T-cell (primary cell): ENCODE measurements around the gene GDPD1. TPM values are rescaled to one million over a fixed set of nuclear protein-coding genes. Genes with fewer than 3 reads are reported as not detected.
"Not testable (repeated sequence)": the region's sequence is repeated elsewhere in the genome, so short reads cannot be mapped to it uniquely, and the experiment has no call there.

Experiments used
- ATAC-seq, 4 experiments: fragments of 200-7000 bp in 3 of 4; fragments of 150-1000 bp in 1 of 4; cut with Tn5 transposase; replicated peaks in 1 of 4; 1 replicate in 3 of 4; 2 replicates in 1 of 4; pipeline ENCODE4 v1.10.0; 2021; ENCODE audit warnings: moderate library complexity in 3 of 4, mild to moderate bottlenecking in 2 of 4, moderate number of reproducible peaks in 1 of 4
- CTCF ChIA-PET, 2 donors: fragments of 300-600 bp; sonication (Branson Sonifier 250); formaldehyde crosslinking; loops; one replicate each; lab custom pipeline; 2022; ENCODE audit warnings: antibody characterized with exemption in 2 of 2; lab: Charles Lee
- POLR2A ChIA-PET, 2 donors: fragments of 300-600 bp; sonication (Branson Sonifier 250); formaldehyde crosslinking; loops; one replicate each; lab custom pipeline; 2022; ENCODE audit warnings: antibody characterized with exemption in 2 of 2; lab: Charles Lee
- DNase-seq, 35 experiments: peaks; one replicate each; pipeline versions ENCODE4 v3.0.0 to v3.0.0-alpha.2; 2013 to 2023
- H3K27ac ChIP-seq: one replicate; pipeline ENCODE4 v1.5.1; 2013; ENCODE audit warnings: low read length
- H3K27me3 ChIP-seq, 2 experiments: replicated peaks in 1 of 2; 1 replicate in 1 of 2; 2 replicates in 1 of 2; pipeline versions ENCODE4 v1.6.1 to v1.7.0; 2013; ENCODE audit warnings: low read length in 1 of 2, mixed read lengths in 1 of 2; ENCODE audit not compliant: control insufficient read depth in 2 of 2, insufficient read depth in 2 of 2; ENCODE audit errors: extremely low read depth in 1 of 2
- H3K36me3 ChIP-seq, 2 donors: 1 replicate in 1 of 2; 2 replicates in 1 of 2; pipeline versions ENCODE4 v1.6.1 to v1.7.0; 2013; ENCODE audit warnings: low read length in 1 of 2; ENCODE audit not compliant: control insufficient read depth in 2 of 2, insufficient read depth in 1 of 2; ENCODE audit errors: extremely low read depth in 1 of 2
- H3K4me1 ChIP-seq, 2 experiments: 1 replicate in 1 of 2; 2 replicates in 1 of 2; pipeline versions ENCODE4 v1.6.1 to v1.7.0; 2013; ENCODE audit warnings: low read length in 2 of 2, mixed read lengths in 1 of 2; ENCODE audit not compliant: insufficient read depth in 2 of 2, control insufficient read depth in 1 of 2; ENCODE audit errors: extremely low read depth in 1 of 2
- H3K4me3 ChIP-seq, 2 donors: 1 replicate in 1 of 2; 2 replicates in 1 of 2; pipeline versions ENCODE4 v1.5.1 to v1.7.0; 2013; ENCODE audit warnings: mild to moderate bottlenecking in 2 of 2, low read length in 1 of 2, moderate library complexity in 1 of 2; ENCODE audit not compliant: control insufficient read depth in 1 of 2; ENCODE audit errors: extremely low read depth in 1 of 2
- H3K9me3 ChIP-seq: 2 replicates; pipeline ENCODE4 v1.7.0; 2013
- H3K27ac Mint-ChIP-seq, 2 donors: one replicate each; pipeline ENCODE4 v1.8.0; 2020 to 2021; ENCODE audit warnings: mild to moderate bottlenecking in 2 of 2, mixed read lengths in 2 of 2
- H3K27me3 Mint-ChIP-seq, 2 donors: one replicate each; pipeline ENCODE4 v1.8.0; 2021 to 2022; ENCODE audit warnings: mixed read lengths in 2 of 2
- H3K36me3 Mint-ChIP-seq: one replicate; pipeline ENCODE4 v1.8.0; 2021; ENCODE audit warnings: mixed read lengths
- H3K4me1 Mint-ChIP-seq, 3 donors: one replicate each; pipeline ENCODE4 v1.8.0; 2020 to 2022; ENCODE audit warnings: mixed read lengths in 3 of 3, mild to moderate bottlenecking in 1 of 3
- H3K4me3 Mint-ChIP-seq, 3 donors: one replicate each; pipeline ENCODE4 v1.8.0; 2020 to 2022; ENCODE audit warnings: mild to moderate bottlenecking in 3 of 3, mixed read lengths in 3 of 3, moderate library complexity in 3 of 3
- H3K9me3 Mint-ChIP-seq, 3 donors: one replicate each; pipeline ENCODE4 v1.8.0; 2020 to 2022; ENCODE audit warnings: mixed read lengths in 3 of 3
- WGBS: methylation state at CpG from one replicate; pipeline ENCODE4 v1.1.5; 2013; ENCODE audit warnings: missing lambda C conversion rate; ENCODE audit not compliant: insufficient coverage; 5-methylcytosine and 5-hydroxymethylcytosine counted together
- total RNA-seq, 35 experiments: library from RNA in 6 of 35; stranded (reverse) in 6 of 35; fragments of 120-200 nt in 1 of 35; gene quantifications; one replicate each; pipeline versions ENCODE4 v1.2.1 to v1.2.4 and lab custom pipeline; 2013 to 2026

Gene GDPD1
- total RNA-seq, 5 donors from 2014 or later (not counting 1 experiment from before 2014, with no cell fraction given): 2.4 to 4.9 (median 3.1) TPM

DNA sequence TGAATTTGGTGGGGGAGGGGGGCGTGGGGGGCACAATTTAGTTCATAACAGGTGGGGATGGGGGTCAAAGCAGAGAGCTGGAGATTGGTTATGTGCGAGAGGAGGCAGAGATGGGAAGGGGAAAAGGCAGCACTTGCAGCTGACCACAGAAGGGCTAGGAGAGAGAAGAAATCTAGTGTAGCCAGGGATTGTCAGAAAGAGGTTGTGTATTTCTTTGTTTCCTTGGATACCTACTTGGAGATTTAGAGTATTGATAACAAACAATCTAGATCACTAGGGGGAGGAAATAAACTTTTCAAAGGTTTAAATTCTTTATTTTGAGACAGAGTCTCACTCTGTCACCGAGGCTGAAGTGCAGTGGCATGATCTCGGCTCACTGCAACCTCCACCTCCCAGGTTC is 64.0 kb downstream of the GDPD1 start:
- Histone ChIP-seq H3K9me3 (no peaks in the 10 kb centered on the region), H3K4me1 (no peaks in the 10 kb centered on the region), H3K4me3 (no peak overlapping the region), H3K27ac (no peak overlapping the region), H3K36me3 (no peaks in the 10 kb centered on the region), H3K27me3 (no peaks in the 10 kb centered on the region)
- no peaks in the 10 kb centered on the region for H3K27me3 Mint-ChIP-seq
- 100% methylated on average over 2 of the region's 4 CpGs for WGBS
- H3K27ac Mint-ChIP-seq: no peak overlapping the region
- no peak for ATAC-seq
- ChIA-PET POLR2A (no interaction called here), CTCF (no interaction called here)
- no peaks in the 10 kb centered on the region for H3K9me3 Mint-ChIP-seq
- H3K36me3 Mint-ChIP-seq: no peaks in the 10 kb centered on the region
- peaks cover 0 to 2% (median 2%) of the 10 kb centered on the region in 3 donors for H3K4me1 Mint-ChIP-seq
- H3K4me3 Mint-ChIP-seq: no peak overlapping the region
- no peak for DNase-seq

DNA sequence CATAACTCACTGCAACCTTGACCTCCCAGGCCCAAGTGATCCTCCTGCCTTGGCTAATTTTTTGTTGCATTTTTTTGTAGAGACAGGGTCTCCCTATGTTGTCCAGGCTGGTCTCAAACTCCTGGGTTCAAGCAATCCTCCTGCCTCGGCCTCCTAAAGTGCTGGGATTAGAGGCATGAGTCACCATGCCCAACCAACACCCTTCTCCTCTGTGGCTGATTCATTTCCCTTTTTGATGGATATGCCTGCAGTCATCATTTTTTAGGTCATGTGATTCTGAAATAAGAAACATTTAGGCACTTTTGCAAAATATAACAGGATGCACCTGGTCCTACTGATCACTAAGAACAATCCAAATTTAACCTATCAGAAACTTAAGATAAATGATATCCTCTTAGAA is 67.1 kb downstream of the GDPD1 start:
- no peaks in the 10 kb centered on the region for H3K9me3 Mint-ChIP-seq
- H3K4me1 ChIP-seq: no peaks in the 10 kb centered on the region
- no peak overlapping the region for H3K27ac Mint-ChIP-seq
- ATAC-seq: no peak
- CTCF ChIA-PET: no interaction called here
- no peaks in the 10 kb centered on the region for H3K9me3 ChIP-seq
- no peak overlapping the region for H3K4me3 ChIP-seq
- DNase-seq: no peak
- no peak overlapping the region for H3K4me3 Mint-ChIP-seq
- peaks cover 0 to 2% (median 2%) of the 10 kb centered on the region in 3 donors for H3K4me1 Mint-ChIP-seq
- no CpG with 5 or more reads among the region's 1 CpG for WGBS
- peaks cover 0 to 2% of the 10 kb centered on the region in 2 donors for H3K27me3 Mint-ChIP-seq
- POLR2A ChIA-PET: no interaction called here
- H3K36me3 Mint-ChIP-seq: no peaks in the 10 kb centered on the region
- no peaks in the 10 kb centered on the region for H3K27me3 ChIP-seq
- H3K27ac ChIP-seq: no peak overlapping the region
- H3K36me3 ChIP-seq: no peaks in the 10 kb centered on the region

DNA sequence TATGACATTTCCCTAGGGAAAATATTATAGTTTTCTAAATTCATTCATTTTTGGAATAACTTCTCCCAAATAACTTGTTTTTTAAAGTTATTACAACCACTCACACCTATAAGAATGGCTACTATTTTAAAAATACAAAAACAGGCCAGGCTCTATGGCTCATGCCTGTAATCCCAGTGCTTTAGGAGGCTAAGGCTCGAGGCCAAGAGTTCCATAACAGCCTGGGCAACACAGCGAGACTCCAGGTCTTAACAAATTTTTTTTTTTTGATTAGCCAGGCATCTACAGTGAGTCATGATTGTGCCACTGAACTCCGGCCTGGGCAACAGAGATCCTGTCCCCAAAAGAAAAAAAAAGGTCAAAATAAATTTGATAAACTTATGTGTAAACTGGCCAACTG is 67.6 kb downstream of the GDPD1 start:
- 60% methylated on average over 1 of the region's 3 CpGs for WGBS
- Mint-ChIP-seq H3K36me3 (no peaks in the 10 kb centered on the region), H3K27me3 (peaks cover 0 to 2% of the 10 kb centered on the region in 2 donors), H3K4me3 (no peak overlapping the region), H3K9me3 (no peaks in the 10 kb centered on the region), H3K4me1 (peaks cover 0 to 2% (median 2%) of the 10 kb centered on the region in 3 donors), H3K27ac (no peak overlapping the region)
- no peak for ATAC-seq
- Histone ChIP-seq H3K27ac (no peak overlapping the region), H3K4me1 (no peaks in the 10 kb centered on the region), H3K36me3 (no peaks in the 10 kb centered on the region), H3K27me3 (no peaks in the 10 kb centered on the region), H3K4me3 (no peak overlapping the region), H3K9me3 (no peaks in the 10 kb centered on the region)
- POLR2A ChIA-PET: no interaction called here
- no peak for DNase-seq
- CTCF ChIA-PET: no interaction called here

DNA sequence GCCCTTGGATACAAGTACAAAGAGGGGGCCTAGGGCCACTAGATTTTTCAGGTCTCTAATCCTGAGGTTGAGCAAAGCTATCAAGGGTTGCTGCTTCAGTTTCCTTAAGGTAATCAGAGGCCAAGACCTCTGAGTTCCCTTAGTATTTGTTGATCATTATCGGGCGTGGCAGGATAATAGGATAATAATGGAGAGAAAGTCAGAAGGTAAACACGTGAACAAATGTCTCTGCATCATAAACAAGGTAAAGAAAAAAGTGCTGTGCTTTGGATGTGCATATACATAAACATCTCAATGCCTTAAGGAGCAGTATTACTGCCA is 69.6 kb downstream of the GDPD1 start:
- H3K9me3 Mint-ChIP-seq: no peaks in the 10 kb centered on the region
- Histone ChIP-seq H3K9me3 (no peaks in the 10 kb centered on the region), H3K27me3 (no peaks in the 10 kb centered on the region), H3K36me3 (no peaks in the 10 kb centered on the region), H3K27ac (no peak overlapping the region), H3K4me1 (no peaks in the 10 kb centered on the region), H3K4me3 (no peak overlapping the region)
- H3K27ac Mint-ChIP-seq: no peak overlapping the region
- DNase-seq (no peak), ATAC-seq (no peak)
- WGBS: 67% methylated on average over 2 of the region's 3 CpGs
- peaks cover 0 to 2% (median 0%) of the 10 kb centered on the region in 3 donors for H3K4me1 Mint-ChIP-seq
- ChIA-PET CTCF (no interaction called here), POLR2A (interaction anchor here in 1 of 2 donors (0.5 kb wide), 1 partner anchor 269 kb away, joined by 16 read pairs; no protein-coding TSS in a partner anchor)
- no peak overlapping the region for H3K4me3 Mint-ChIP-seq
- H3K36me3 Mint-ChIP-seq: no peaks in the 10 kb centered on the region
- H3K27me3 Mint-ChIP-seq: peaks cover 0 to 2% of the 10 kb centered on the region in 2 donors

DNA sequence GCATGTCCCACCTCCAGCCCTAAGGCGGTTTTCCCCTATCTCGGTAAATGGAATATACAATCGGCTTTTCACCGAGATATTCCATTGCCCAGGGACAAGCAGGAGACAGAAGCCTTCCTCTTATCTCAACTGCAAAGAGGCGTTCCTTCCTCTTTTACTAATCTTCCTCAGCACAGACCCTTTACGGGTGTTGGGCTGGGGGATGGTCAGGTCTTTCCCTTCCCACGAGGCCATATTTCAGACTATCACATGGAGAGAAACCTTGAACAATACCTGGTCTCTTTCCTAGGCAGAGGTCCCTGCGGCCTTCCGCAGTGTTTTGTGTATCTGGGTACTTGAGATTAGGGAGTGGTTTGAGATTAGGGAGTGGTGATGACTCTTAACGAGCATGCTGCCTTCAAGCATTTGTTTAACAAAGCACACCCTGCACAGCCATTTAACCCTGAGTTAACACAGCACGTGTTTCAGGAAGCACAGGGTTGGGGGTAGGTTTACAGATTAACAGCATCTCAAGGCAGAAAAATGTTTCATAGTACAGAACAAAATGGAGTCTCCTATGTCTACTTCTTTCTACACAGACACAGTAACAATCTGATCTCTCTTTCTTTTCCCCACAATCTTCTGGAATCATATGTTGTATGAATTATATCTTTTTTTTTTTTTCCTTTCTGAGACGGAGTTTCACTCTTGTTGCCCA is 70.1 kb downstream of the GDPD1 start:
- DNase-seq, H3K27ac Mint-ChIP-seq, H3K4me3 ChIP-seq, H3K4me1 ChIP-seq, ATAC-seq, H3K27ac ChIP-seq, H3K36me3 ChIP-seq, CTCF ChIA-PET, H3K4me1 Mint-ChIP-seq, POLR2A ChIA-PET, H3K27me3 ChIP-seq, H3K36me3 Mint-ChIP-seq, H3K27me3 Mint-ChIP-seq, H3K9me3 Mint-ChIP-seq, H3K4me3 Mint-ChIP-seq, H3K9me3 ChIP-seq: not testable (repeated sequence)
- no CpG with 5 or more reads among the region's 12 CpGs for WGBS

DNA sequence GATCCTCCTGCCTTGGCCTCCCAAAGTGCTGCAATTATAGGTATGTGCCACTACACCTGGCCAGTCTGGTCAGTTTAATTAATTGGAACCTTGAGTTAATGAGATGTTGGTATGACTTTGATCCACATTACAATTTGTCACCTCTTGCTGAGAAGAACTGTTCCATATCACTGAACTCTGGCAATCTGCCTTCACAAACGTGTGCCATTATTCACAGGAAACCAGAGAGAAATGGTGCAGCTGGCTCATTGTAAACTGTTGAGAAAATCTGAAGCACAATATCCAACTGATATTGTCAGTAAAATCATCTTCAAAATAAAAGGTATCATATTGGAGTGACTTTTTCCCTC is 71.8 kb downstream of the GDPD1 start:
- Histone ChIP-seq H3K27me3 (no peaks in the 10 kb centered on the region), H3K27ac (no peak overlapping the region), H3K4me3 (no peak overlapping the region), H3K36me3 (no peaks in the 10 kb centered on the region), H3K9me3 (no peaks in the 10 kb centered on the region), H3K4me1 (no peaks in the 10 kb centered on the region)
- 33% methylated on average over 1 of the region's 1 CpG for WGBS
- no peaks in the 10 kb centered on the region for H3K9me3 Mint-ChIP-seq
- H3K27ac Mint-ChIP-seq: no peak overlapping the region
- H3K36me3 Mint-ChIP-seq: no peaks in the 10 kb centered on the region
- no peak for ATAC-seq
- ChIA-PET CTCF (no interaction called here), POLR2A (no interaction called here)
- peaks cover 0 to 2% (median 0%) of the 10 kb centered on the region in 3 donors for H3K4me1 Mint-ChIP-seq
- H3K4me3 Mint-ChIP-seq: no peak overlapping the region
- peaks cover 0 to 2% of the 10 kb centered on the region in 2 donors for H3K27me3 Mint-ChIP-seq
- no peak for DNase-seq

DNA sequence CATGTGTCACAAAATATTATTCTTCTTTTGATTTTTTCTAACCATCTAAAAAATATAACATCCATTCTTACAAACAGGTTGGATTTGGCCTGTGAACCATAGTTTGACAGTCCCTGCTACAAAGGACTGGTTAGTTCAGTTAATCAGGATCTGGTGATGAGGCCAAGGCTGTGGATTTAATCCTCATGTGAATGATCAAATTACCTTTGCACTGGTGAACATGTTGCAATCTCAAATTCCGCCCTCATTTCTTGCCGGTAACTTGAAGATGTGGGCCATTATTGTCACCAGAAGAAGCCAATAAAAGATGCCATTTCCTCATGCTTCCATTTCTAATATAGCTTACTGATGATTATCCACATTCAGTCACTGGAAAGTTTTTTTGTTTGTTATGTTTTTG is 75.9 kb downstream of the GDPD1 start:
- no peak overlapping the region for H3K27ac ChIP-seq
- no peak for DNase-seq
- POLR2A ChIA-PET: no interaction called here
- no peak overlapping the region for H3K4me3 ChIP-seq
- no peaks in the 10 kb centered on the region for H3K27me3 Mint-ChIP-seq
- H3K36me3 ChIP-seq: no peaks in the 10 kb centered on the region
- no peaks in the 10 kb centered on the region for H3K36me3 Mint-ChIP-seq
- CTCF ChIA-PET: no interaction called here
- H3K9me3 ChIP-seq: no peaks in the 10 kb centered on the region
- WGBS: 83% methylated on average over 1 of the region's 2 CpGs
- no peaks in the 10 kb centered on the region for H3K27me3 ChIP-seq
- H3K4me3 Mint-ChIP-seq: no peak overlapping the region
- H3K4me1 Mint-ChIP-seq: no peaks in the 10 kb centered on the region
- no peak for ATAC-seq
- H3K27ac Mint-ChIP-seq: no peak overlapping the region
- no peaks in the 10 kb centered on the region for H3K4me1 ChIP-seq
- no peaks in the 10 kb centered on the region for H3K9me3 Mint-ChIP-seq
